ENCODE results near the gene CPNE8. TPM values are rescaled to one million over a fixed set of nuclear protein-coding genes. Genes with fewer than 3 reads are reported as not detected.

The CPNE8 gene
- total RNA-seq, 1 donor, result 36.8 TPM

GRCh38 chr12:38844267-38844666 lies 61.1 kb downstream of the CPNE8 start:
- no peak for DNase-seq (ENCODE audit: low read depth)
- H3K4me3 ChIP-seq (ENCODE audit: low read depth, low read length), result no peak overlapping the region
- no peak for TF ChIP-seq CTCF (IDR thresholded peaks at IDR 0.05; ENCODE audit: insufficient read depth, low read length)

GRCh38 chr12:38838056-38838850 lies 67.1 kb downstream of the CPNE8 start:
- DNase-seq (ENCODE audit: low read depth), result no peak
- no peak overlapping the region for H3K4me3 ChIP-seq (ENCODE audit: low read depth, low read length)
- no peak for TF ChIP-seq CTCF (IDR thresholded peaks at IDR 0.05; ENCODE audit: insufficient read depth, low read length)

- no peak for TF ChIP-seq CTCF (IDR thresholded peaks at IDR 0.05; ENCODE audit: insufficient read depth, low read length)
- no peak overlapping the region for H3K4me3 ChIP-seq (ENCODE audit: low read depth, low read length)
- no peak for DNase-seq (ENCODE audit: low read depth)
Observed at GRCh38 chr12:38831715-38832114, 73.7 kb downstream of the CPNE8 start.

- no peak overlapping the region for H3K4me3 ChIP-seq (ENCODE audit: low read depth, low read length)
- no peak for DNase-seq (ENCODE audit: low read depth)
- no peak for TF ChIP-seq CTCF (IDR thresholded peaks at IDR 0.05; ENCODE audit: insufficient read depth, low read length)
Observed at GRCh38 chr12:38825006-38825405, 80.4 kb downstream of the CPNE8 start.

GRCh38 chr12:38823738-38824137 lies 81.7 kb downstream of the CPNE8 start:
- TF ChIP-seq CTCF (IDR thresholded peaks at IDR 0.05; ENCODE audit: insufficient read depth, low read length), result no peak
- no peak overlapping the region for H3K4me3 ChIP-seq (ENCODE audit: low read depth, low read length)
- DNase-seq (ENCODE audit: low read depth), result peak; percentile 20

GRCh38 chr12:38823314-38823713 lies 82.1 kb downstream of the CPNE8 start:
- DNase-seq (ENCODE audit: low read depth), result no peak
- no peak for TF ChIP-seq CTCF (IDR thresholded peaks at IDR 0.05; ENCODE audit: insufficient read depth, low read length)
- H3K4me3 ChIP-seq (ENCODE audit: low read depth, low read length), result no peak overlapping the region

GRCh38 chr12:38817942-38818341 lies 87.4 kb downstream of the CPNE8 start:
- DNase-seq (ENCODE audit: low read depth), result no peak
- no peak for TF ChIP-seq CTCF (IDR thresholded peaks at IDR 0.05; ENCODE audit: insufficient read depth, low read length)
- H3K4me3 ChIP-seq (ENCODE audit: low read depth, low read length), result no peak overlapping the region

Data from fibroblast of the aortic adventitia (primary cell).